Ovary (tissue), 9 donors: ENCODE data around the gene TBX2. TPM values are rescaled to one million over a fixed set of nuclear protein-coding genes. Genes with fewer than 3 reads are reported as not detected.

Experiments used
- DNase-seq, 5 donors: peaks; one replicate each; pipeline ENCODE4 v3.0.0-alpha.2; 2019 to 2020
- H3K27ac ChIP-seq, 2 donors: fragments of 200-600 bp; one replicate each; pipeline versions ENCODE4 v1.5.1 to v1.8.0; 2019 to 2022
- H3K27me3 ChIP-seq: fragments of 200-600 bp; one replicate; pipeline ENCODE4 v1.8.0; 2022
- H3K36me3 ChIP-seq: fragments of 200-600 bp; sonication (generic); one replicate; pipeline ENCODE4 v1.5.1; 2019
- H3K4me1 ChIP-seq: one replicate; pipeline ENCODE4 v1.8.1; 2013; ENCODE audit warnings: mild to moderate bottlenecking, moderate library complexity; ENCODE audit not compliant: insufficient read depth
- H3K4me3 ChIP-seq: fragments of 200-600 bp; sonication (generic); one replicate; pipeline ENCODE4 v1.5.1; 2017
- H3K9me3 ChIP-seq, 2 donors: fragments of 200-600 bp in 1 of 2; sonication (generic) in 1 of 2; one replicate each; pipeline versions ENCODE4 v1.5.1 to v1.8.1; 2013 to 2019; ENCODE audit warnings: mild to moderate bottlenecking in 1 of 2, moderate library complexity in 1 of 2
- EP300 ChIP-seq: sonication (generic); formaldehyde crosslinking; IDR thresholded peaks from one replicate; pipeline ENCODE4 v1.6.1; 2017; ENCODE audit warnings: antibody characterized with exemption
- POLR2A ChIP-seq: fragments of 450-650 bp; IDR thresholded peaks from one replicate; pipeline ENCODE4 v1.6.1; 2017; ENCODE audit warnings: antibody characterized with exemption, mild to moderate bottlenecking, moderate library complexity
- WGBS, 3 donors: extraction: QIAGEN DNeasy Blood & Tissue Kit in 1 of 3; methylation state at CpG; one replicate each; pipeline versions ENCODE4 v1.1.5 to v1.1.7; 2013 to 2017; 5-methylcytosine and 5-hydroxymethylcytosine counted together
- intact Hi-C, 4 donors: fragments of 100-400 bp; cut with DNase I; formaldehyde crosslinking; loops; one replicate each; pipeline versions ENCODE4 v1.11.0 to v1.15.1; 2022 to 2023
- polyA plus RNA-seq, 2 donors: library from polyadenylated mRNA; stranded (reverse); fragments of 200-250 nt in 1 of 2; fragments of 350-450 nt in 1 of 2; fragmentation: Illumina TruSeq in 1 of 2; extraction: RNeasy Lipid Tissue Mini Kit (QIAGEN cat#74804) in 1 of 2; gene quantifications; one replicate each; pipeline ENCODE4 v1.2.3, GENCODE V29; 2013 to 2014
- total RNA-seq, 7 donors: library from RNA; depleted of rRNA in 2 of 7; stranded (reverse); fragments of >200 nt in 2 of 7; fragmentation: NEBNext Ultra II Directional in 3 of 7; extraction: Animal tissue kit (Norgen Biotek cat#: 25700) in 3 of 7; gene quantifications; one replicate each; pipeline versions ENCODE4 v1.1.0 to v1.2.4, GENCODE V29; 2016 to 2023
- TF ChIP-seq, protein P1 (sequence below), 3 donors: fragments of 450-650 bp in 2 of 3; fragments of 200-600 bp in 1 of 3; IDR thresholded peaks; one replicate each; pipeline versions ENCODE4 v1.5.1 to v1.8.0; 2016 to 2022; ENCODE audit warnings: antibody characterized with exemption in 3 of 3, mild to moderate bottlenecking in 1 of 3
- donor health status: DM: no; HTN: no; CAD: no; lungs with moderate emphysema.
- donor health status: DM: no; HTN: no; CAD: no.
- donor health status: Bipolar disorder and iron deficiency.
- donor health status: DM: yes; HTN: yes; CAD: no.
- donor health status: DM: no; HTN: no; CAD: no.
- donor health status: DM: yes; HTN: yes; CAD: no.

The TBX2 gene
- total and polyA plus RNA-seq, 9 donors: 4.8 to 22.2 (median 16.0) TPM

DNA sequence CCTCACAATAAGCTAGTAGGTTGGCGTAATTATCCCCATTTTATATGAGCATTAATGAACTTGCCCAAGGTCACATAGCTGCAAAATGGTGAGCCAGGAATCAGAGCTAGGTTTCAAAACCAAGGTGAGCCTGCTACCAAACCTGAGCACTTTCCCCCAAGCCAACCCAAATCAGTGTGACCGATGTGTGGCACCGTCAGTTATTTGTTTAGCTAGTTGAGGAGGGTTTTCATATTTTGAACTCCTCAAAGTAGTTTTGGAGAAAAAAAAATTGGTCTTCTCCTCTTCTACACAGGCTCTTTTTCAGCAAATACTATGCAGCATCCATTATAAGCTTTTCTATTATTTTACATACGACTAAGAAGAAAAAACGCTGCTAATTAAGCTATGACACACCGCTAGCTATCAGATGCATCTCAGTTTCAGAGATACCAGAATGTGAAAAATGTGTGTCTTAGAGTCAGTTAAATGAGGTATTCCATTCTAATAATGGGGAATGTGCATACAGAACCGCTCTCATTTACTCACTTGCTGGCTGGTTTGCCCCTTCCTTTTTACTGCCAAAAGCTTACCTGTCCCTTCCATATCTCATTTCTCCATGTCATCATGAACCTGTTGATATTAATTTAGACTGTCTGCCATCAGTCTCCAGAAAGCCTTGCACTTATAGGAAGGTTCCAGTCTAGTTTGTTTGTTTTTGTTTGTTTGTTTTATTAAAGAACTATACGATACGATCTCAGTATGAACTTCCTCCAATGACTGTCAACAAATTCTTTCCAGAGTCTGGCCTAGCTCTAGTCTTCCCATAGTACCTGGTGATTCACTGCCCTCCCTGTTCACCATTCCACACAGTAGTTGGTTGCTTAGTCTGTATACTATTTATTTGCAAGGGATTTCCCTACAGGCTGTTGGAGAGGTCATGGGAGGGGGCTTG is 50.3 kb downstream of the TBX2 start:
- Histone ChIP-seq H3K4me1 (no peaks in the 10 kb centered on the region), H3K27me3 (no peaks in the 10 kb centered on the region), H3K9me3 (peaks cover 0 to 5% of the 10 kb centered on the region in 2 donors), H3K27ac (no peak overlapping the region), H3K36me3 (no peaks in the 10 kb centered on the region), H3K4me3 (no peak overlapping the region)
- no peak for TF ChIP-seq POLR2A
- no peak for TF ChIP-seq EP300
- TF ChIP-seq, protein P1, sequence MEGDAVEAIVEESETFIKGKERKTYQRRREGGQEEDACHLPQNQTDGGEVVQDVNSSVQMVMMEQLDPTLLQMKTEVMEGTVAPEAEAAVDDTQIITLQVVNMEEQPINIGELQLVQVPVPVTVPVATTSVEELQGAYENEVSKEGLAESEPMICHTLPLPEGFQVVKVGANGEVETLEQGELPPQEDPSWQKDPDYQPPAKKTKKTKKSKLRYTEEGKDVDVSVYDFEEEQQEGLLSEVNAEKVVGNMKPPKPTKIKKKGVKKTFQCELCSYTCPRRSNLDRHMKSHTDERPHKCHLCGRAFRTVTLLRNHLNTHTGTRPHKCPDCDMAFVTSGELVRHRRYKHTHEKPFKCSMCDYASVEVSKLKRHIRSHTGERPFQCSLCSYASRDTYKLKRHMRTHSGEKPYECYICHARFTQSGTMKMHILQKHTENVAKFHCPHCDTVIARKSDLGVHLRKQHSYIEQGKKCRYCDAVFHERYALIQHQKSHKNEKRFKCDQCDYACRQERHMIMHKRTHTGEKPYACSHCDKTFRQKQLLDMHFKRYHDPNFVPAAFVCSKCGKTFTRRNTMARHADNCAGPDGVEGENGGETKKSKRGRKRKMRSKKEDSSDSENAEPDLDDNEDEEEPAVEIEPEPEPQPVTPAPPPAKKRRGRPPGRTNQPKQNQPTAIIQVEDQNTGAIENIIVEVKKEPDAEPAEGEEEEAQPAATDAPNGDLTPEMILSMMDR (IDR thresholded peaks at IDR 0.05): no peak
- 88% methylated on average over 9 of the region's 9 CpGs for WGBS, 3 donors
- intact Hi-C loops: no loop called here
- DNase-seq: no peak

DNA sequence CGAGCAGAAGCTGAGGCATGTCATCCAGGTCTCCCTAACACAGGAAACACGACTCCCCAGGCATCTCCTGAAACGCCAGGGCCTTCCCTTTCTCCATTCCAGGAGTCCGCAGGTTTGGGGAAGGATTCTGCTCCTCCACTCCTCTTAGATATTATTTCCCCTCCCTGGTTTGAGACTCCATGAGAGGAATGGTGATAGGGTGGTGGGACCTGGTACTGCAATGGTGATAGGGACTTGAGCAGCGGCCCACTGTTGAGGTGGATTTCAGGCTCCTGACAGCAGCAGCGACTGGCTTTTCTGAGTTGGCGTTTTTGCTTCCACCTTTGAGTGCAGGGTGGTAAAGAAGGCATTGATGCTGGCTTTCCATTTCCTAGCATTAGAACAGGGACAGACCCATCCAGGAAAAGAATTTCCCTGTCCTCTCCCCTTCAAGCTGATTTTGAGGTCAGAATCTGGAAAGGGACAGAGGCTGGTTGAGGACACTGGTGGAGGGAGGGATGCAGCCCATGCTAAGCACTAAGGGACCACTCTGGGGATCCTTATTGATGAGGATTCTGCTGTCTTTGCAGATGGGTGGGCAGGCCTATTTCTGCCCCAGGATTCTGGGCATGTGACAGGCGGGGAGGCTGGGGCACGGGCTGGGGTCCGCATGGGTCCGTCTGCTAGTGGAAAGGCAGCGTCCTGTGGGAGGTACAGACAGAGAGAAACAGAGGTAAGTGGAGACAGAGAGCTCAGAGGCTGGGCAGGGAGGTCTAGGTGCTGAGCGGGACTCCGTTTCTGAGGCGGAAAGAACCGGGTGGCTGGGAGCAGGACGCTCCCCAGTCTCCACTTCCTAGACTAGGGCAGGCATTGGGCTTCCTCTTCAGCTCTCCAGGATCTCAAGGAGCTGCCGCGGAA is 51.2 kb downstream of the TBX2 start:
- Histone ChIP-seq H3K27ac (no peak overlapping the region), H3K4me3 (no peak overlapping the region), H3K27me3 (no peaks in the 10 kb centered on the region), H3K36me3 (no peaks in the 10 kb centered on the region), H3K9me3 (peaks cover 0 to 7% of the 10 kb centered on the region in 2 donors), H3K4me1 (no peaks in the 10 kb centered on the region)
- no peak for DNase-seq
- TF ChIP-seq EP300 (no peak), POLR2A (no peak)
- TF ChIP-seq, protein P1 (IDR thresholded peaks at IDR 0.05): no peak
- WGBS, 3 donors: 72 to 85% (median 81%) methylated on average over 19 of the region's 19 CpGs
- intact Hi-C loops: no loop called here

GRCh38 chr17:61451538-61452300 is 52.1 kb downstream of the TBX2 start:
- DNase-seq: no peak
- no peak overlapping the region for H3K4me3 ChIP-seq
- H3K9me3 ChIP-seq: peaks cover 0 to 7% of the 10 kb centered on the region in 2 donors
- intact Hi-C loops: no loop called here
- H3K27ac ChIP-seq: no peak overlapping the region
- H3K36me3 ChIP-seq: no peaks in the 10 kb centered on the region
- TF ChIP-seq EP300 (no peak), POLR2A (no peak)
- TF ChIP-seq, protein P1 (IDR thresholded peaks at IDR 0.05): no peak
- H3K4me1 ChIP-seq: no peaks in the 10 kb centered on the region
- H3K27me3 ChIP-seq: no peaks in the 10 kb centered on the region
- 5 to 8% (median 6%) methylated on average over 25 to 75 of the region's 75 CpGs for WGBS, 3 donors
